ENCODE data around the gene CASR.

CASR gene

DNA sequence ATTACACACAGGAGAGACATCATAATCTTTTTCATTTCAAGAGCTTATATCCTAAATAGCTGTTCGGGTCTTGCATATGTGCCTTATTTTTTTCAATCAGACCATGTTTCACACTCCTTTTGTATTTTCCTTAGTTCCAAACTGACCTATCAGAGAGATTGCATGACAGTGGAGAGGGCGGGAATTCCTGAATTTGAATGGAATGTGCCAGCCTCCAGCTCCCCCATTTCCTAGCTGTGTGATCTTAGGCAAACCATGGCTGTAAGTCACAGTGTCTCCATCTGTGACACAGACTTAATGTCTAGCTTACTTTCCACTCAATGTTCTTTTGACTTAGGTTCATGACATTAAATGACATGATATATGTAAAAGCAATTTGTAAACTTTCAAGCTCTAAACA is 79.6 kb downstream of the CASR start:
- Histone ChIP-seq H3K4me3 (replicated peaks; ENCODE audit: insufficient read depth, low read length) (no peak overlapping the region), H3K27ac (replicated peaks) (no peak overlapping the region), H3K27me3 (ENCODE audit: insufficient read depth, poor library complexity, severe bottlenecking) (no peaks in the 10 kb centered on the region)
- no peak for DNase-seq (ENCODE audit: low read depth in 1 of 2, low spot score in 1 of 2)
- TF ChIP-seq SPI1 (IDR thresholded peaks at IDR 0.05; ENCODE audit: borderline replicate concordance, low read depth) = no peak
- TF ChIP-seq, protein P1, sequence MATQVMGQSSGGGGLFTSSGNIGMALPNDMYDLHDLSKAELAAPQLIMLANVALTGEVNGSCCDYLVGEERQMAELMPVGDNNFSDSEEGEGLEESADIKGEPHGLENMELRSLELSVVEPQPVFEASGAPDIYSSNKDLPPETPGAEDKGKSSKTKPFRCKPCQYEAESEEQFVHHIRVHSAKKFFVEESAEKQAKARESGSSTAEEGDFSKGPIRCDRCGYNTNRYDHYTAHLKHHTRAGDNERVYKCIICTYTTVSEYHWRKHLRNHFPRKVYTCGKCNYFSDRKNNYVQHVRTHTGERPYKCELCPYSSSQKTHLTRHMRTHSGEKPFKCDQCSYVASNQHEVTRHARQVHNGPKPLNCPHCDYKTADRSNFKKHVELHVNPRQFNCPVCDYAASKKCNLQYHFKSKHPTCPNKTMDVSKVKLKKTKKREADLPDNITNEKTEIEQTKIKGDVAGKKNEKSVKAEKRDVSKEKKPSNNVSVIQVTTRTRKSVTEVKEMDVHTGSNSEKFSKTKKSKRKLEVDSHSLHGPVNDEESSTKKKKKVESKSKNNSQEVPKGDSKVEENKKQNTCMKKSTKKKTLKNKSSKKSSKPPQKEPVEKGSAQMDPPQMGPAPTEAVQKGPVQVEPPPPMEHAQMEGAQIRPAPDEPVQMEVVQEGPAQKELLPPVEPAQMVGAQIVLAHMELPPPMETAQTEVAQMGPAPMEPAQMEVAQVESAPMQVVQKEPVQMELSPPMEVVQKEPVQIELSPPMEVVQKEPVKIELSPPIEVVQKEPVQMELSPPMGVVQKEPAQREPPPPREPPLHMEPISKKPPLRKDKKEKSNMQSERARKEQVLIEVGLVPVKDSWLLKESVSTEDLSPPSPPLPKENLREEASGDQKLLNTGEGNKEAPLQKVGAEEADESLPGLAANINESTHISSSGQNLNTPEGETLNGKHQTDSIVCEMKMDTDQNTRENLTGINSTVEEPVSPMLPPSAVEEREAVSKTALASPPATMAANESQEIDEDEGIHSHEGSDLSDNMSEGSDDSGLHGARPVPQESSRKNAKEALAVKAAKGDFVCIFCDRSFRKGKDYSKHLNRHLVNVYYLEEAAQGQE (IDR thresholded peaks at IDR 0.05; ENCODE audit: insufficient replicate concordance, low read depth) = no peak
- TF ChIP-seq POLR2AphosphoS5 (IDR thresholded peaks at IDR 0.05; ENCODE audit: low read depth) = no peak
- TF ChIP-seq, protein P2, sequence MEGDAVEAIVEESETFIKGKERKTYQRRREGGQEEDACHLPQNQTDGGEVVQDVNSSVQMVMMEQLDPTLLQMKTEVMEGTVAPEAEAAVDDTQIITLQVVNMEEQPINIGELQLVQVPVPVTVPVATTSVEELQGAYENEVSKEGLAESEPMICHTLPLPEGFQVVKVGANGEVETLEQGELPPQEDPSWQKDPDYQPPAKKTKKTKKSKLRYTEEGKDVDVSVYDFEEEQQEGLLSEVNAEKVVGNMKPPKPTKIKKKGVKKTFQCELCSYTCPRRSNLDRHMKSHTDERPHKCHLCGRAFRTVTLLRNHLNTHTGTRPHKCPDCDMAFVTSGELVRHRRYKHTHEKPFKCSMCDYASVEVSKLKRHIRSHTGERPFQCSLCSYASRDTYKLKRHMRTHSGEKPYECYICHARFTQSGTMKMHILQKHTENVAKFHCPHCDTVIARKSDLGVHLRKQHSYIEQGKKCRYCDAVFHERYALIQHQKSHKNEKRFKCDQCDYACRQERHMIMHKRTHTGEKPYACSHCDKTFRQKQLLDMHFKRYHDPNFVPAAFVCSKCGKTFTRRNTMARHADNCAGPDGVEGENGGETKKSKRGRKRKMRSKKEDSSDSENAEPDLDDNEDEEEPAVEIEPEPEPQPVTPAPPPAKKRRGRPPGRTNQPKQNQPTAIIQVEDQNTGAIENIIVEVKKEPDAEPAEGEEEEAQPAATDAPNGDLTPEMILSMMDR (IDR thresholded peaks at IDR 0.05; ENCODE audit: insufficient read depth, low read length) = no peak

DNA sequence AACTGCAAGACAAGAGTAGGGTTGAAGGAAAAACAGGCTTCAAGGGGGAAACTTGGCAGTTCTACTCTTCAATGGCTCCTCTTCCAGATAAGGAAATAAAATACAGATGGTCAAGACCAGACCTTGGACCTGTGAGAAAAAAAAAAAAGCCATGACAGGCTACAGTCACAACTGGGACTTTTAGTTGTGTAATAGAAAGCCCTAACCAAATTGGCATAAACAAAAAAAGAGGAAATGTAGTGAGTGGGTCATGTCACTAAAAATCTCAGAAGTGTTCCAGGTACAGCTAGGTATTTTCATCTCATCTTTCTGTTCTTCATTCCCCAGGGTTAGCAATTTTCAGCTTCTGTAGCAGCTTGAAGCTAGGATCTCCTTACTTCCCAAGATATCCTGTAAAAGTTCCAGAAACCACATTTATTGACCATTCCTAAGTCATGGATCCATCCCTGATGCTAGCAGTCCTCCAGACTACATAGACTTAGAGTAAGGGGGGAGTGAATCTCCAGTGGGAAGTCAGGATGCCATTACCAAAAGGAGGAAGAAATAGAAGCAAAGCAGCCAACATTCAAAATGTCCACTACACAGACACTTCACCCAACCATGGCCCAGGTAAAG is 80.6 kb downstream of the CASR start:
- Histone ChIP-seq H3K4me3 (replicated peaks; ENCODE audit: insufficient read depth, low read length) (no peak overlapping the region), H3K27ac (replicated peaks) (no peak overlapping the region), H3K27me3 (ENCODE audit: insufficient read depth, poor library complexity, severe bottlenecking) (no peaks in the 10 kb centered on the region)
- TF ChIP-seq SPI1 (IDR thresholded peaks at IDR 0.05; ENCODE audit: borderline replicate concordance, low read depth) = peak; percentile 83
- no peak for TF ChIP-seq POLR2AphosphoS5 (IDR thresholded peaks at IDR 0.05; ENCODE audit: low read depth)
- DNase-seq (ENCODE audit: low read depth in 1 of 2, low spot score in 1 of 2) = no peak

DNA sequence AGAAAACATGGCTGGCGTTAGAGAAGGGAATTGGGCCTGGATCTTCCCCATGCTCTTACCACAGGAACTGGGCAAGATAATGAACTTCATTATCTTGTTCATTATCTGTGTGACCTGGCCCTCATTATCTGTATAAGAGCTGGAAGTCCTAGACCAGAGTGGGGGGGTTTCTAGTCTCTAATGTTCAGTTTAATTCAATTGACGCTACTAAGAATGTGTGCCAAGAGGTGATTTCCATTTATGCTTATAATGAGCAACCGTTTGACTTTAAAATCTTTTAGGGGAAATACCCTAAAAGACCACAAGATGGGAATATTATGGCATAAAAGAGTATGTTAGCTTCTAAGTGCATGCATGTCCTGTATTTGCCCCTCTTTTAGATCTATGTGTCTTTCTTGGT is 82.5 kb downstream of the CASR start:
- TF ChIP-seq, protein P1 (IDR thresholded peaks at IDR 0.05; ENCODE audit: insufficient replicate concordance, low read depth) = no peak
- TF ChIP-seq, protein P2 (IDR thresholded peaks at IDR 0.05; ENCODE audit: insufficient read depth, low read length) = no peak
- TF ChIP-seq POLR2AphosphoS5 (IDR thresholded peaks at IDR 0.05; ENCODE audit: low read depth) = no peak
- no peak for TF ChIP-seq GABPA (IDR thresholded peaks at IDR 0.05; ENCODE audit: low read depth)
- no peak for TF ChIP-seq SPI1 (IDR thresholded peaks at IDR 0.05; ENCODE audit: borderline replicate concordance, low read depth)
- Histone ChIP-seq H3K4me3 (replicated peaks; ENCODE audit: insufficient read depth, low read length) (no peak overlapping the region), H3K27me3 (ENCODE audit: insufficient read depth, poor library complexity, severe bottlenecking) (no peaks in the 10 kb centered on the region), H3K27ac (replicated peaks) (no peak overlapping the region)
- DNase-seq (ENCODE audit: low read depth in 1 of 2, low spot score in 1 of 2) = no peak

DNA sequence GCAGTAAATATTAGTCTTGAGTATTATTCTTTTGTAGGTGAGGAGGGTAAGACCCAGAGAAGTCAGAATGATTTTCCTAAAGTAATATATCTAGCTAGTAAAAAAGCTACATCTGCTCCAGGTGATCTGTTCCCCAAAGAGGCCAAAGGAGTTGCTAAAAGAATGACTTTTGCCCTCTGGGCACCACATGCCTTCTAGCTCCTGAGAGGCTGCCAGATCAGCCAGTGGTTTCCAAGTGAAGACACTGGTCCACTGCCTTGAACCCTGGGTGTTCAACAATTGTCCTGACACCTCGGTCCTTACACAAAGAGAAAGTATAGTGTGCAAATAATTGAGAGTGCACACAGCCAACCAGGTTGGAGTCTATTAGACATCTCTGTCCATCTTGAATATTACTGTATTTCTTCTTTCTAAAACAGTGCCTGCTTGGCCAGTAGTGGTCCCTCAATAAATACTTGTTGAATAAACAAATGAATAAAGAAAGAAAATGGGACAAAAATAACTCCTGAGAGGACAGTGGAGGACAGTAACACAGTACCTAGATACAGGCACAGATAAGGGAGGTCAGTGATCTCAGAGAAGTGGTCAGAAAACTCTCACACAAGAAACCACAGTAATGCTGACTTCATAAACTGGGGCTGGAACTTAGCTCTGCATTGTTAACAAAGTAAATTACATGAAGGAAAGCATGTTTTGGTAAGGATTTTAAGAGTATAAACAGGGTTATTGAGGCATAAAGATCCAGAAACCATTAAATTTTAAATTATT is 85.0 kb downstream of the CASR start:
- no peak overlapping the region for H3K4me3 ChIP-seq (replicated peaks; ENCODE audit: insufficient read depth, low read length)
- no peak for DNase-seq (ENCODE audit: low read depth in 1 of 2, low spot score in 1 of 2)
- no peaks in the 10 kb centered on the region for H3K27me3 ChIP-seq (ENCODE audit: insufficient read depth, poor library complexity, severe bottlenecking)
- H3K27ac ChIP-seq (replicated peaks) = no peak overlapping the region
- TF ChIP-seq POLR2AphosphoS5 (IDR thresholded peaks at IDR 0.05; ENCODE audit: low read depth) (no peak), SPI1 (IDR thresholded peaks at IDR 0.05; ENCODE audit: borderline replicate concordance, low read depth) (no peak)
- TF ChIP-seq, protein P1 (IDR thresholded peaks at IDR 0.05; ENCODE audit: insufficient replicate concordance, low read depth) = no peak
- TF ChIP-seq, protein P2 (IDR thresholded peaks at IDR 0.05; ENCODE audit: insufficient read depth, low read length) = no peak

All from HL-60 (cell line).